GM23248 (cell line): Measurements from ENCODE around the gene RBM3.

Source experiments
- EZH2 ChIP-seq: fragments of 200-600 bp; sonication (generic); IDR thresholded peaks from 2 replicates; pipeline ENCODE4 v1.6.1; 2018; ENCODE audit warnings: antibody characterized with exemption, mild to moderate bottlenecking; ENCODE audit not compliant: insufficient read depth, poor library complexity, severe bottlenecking
- EZH2phosphoT487 ChIP-seq: fragments of 200-600 bp; sonication (generic); IDR thresholded peaks from 2 replicates; pipeline ENCODE4 v1.6.1; 2018; ENCODE audit warnings: antibody characterized with exemption, moderate library complexity, mild to moderate bottlenecking, low read depth; ENCODE audit not compliant: insufficient read depth

GRCh38 chrX:48606091-48606490 lies 31.8 kb downstream of the RBM3 start:
- no peak for TF ChIP-seq EZH2
- TF ChIP-seq EZH2phosphoT487, result no peak
